ENCODE measurements around the gene SATB2.
A peak's percentile ranks its signal among the peaks of the same experiment; 100 is the strongest.

The SATB2 gene

DNA sequence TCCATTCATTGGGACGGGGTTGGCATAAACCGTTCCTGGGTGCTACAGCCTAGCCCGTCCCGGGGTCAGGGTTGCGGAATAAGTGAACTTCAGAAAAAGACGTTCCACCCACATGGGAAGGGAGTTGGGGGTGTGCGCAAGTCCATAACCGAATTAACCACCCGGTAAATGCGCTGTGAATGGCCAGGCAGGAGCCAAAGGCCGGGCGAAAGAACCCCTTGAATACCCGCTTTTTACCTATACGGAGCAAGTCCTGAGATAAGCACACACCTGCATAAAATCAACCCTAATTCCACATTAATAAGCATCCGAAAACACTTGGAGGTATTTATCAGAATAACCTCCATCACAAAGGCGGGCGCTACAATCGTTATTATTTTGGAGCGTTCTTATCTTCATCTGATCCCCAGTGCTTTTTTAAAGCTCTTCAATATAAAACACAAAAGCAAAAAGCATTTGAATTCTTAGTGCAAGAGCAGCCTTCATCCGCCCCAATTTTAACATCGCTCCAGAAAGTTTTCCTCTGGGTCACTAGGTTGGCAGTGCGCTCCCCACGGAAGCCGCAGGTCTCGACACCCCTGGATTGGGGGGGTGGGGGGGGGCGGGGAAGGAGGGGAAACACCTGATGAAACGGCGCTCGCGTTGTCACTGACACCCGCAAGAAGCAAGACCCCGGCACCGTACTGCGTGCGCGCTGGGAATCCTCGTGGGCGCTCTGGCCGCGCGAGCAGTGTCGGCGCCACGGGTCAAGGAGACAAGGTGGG lies 1.2 kb downstream of the SATB2 start:
- no peak for DNase-seq (ENCODE audit: insufficient read length, low spot score)
- no peak for FAIRE-seq
- no peak for TF ChIP-seq CTCF (IDR thresholded peaks at IDR 0.05; ENCODE audit: insufficient read depth, missing control alignments)

GRCh38 chr2:199455545-199456382 lies 2.0 kb downstream of the SATB2 start:
- FAIRE-seq (no peak), DNase-seq (ENCODE audit: insufficient read length, low spot score) (no peak)
- TF ChIP-seq CTCF (IDR thresholded peaks at IDR 0.05; ENCODE audit: insufficient read depth, missing control alignments) = no peak

- FAIRE-seq (no peak), DNase-seq (ENCODE audit: insufficient read length, low spot score) (no peak)
- TF ChIP-seq CTCF (IDR thresholded peaks at IDR 0.05; ENCODE audit: insufficient read depth, missing control alignments) = no peak
These were observed 2.6 kb downstream of the SATB2 start for GRCh38 chr2:199455210-199455544.

DNA sequence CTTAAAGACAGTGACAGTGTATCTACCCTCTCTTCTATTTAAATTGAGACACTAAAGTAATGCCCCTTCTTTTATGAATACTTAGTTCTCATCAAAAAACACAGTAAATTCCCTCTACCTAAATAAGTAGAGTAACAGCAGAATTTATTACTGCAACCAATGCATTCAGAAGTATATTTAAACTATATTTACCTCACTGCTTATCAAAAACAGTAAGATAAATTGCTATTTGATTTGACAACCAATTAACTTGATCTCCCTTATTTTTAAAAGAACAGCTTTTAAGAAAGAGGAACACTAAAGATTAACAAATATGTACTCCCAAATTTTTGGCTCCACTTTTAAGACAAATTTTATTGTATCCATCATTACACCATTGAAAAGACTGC lies 4.8 kb downstream of the SATB2 start:
- no peak for FAIRE-seq

GRCh38 chr2:199452260-199452990 lies 5.3 kb downstream of the SATB2 start:
- no peak for TF ChIP-seq CTCF (IDR thresholded peaks at IDR 0.05; ENCODE audit: insufficient read depth, missing control alignments)
- peak; percentile 35 for FAIRE-seq
- DNase-seq (ENCODE audit: insufficient read length, low spot score) = no peak

More for the DNA sequence above, 4.8 kb downstream of the SATB2 start:
- no peak for DNase-seq (ENCODE audit: insufficient read length, low spot score)
- no peak for TF ChIP-seq CTCF (IDR thresholded peaks at IDR 0.05; ENCODE audit: insufficient read depth, missing control alignments)

DNA sequence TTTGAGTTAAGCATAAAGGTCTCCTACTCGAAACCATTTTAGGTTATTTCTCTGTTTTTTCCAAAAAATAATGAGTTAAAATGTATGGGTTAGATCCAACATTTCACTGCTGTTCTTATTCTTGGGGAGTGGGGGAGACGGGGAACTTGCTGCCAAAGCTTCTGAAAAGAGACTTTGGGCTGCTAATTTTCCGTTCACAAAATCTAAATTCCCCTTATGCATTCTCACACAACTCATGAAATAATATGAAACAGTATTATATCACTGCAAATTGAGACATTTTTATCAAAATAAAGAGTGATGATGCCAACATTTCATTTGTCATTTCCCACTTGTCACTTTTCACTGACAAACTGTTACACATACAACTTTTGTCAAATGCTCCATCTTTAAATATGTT lies 7.8 kb downstream of the SATB2 start:
- FAIRE-seq (no peak), DNase-seq (ENCODE audit: insufficient read length, low spot score) (no peak)
- TF ChIP-seq CTCF (IDR thresholded peaks at IDR 0.05; ENCODE audit: insufficient read depth, missing control alignments) = no peak

Measured in D721Med (cell line).